Adrenal gland (tissue), 5 donors: ENCODE measurements around the gene FNBP1.

ENCODE experiments used
- POLR2A ChIP-seq, 2 donors: fragments of 450-650 bp; IDR thresholded peaks; one replicate each; pipeline ENCODE4 v1.6.1; 2017; ENCODE audit warnings: antibody characterized with exemption in 2 of 2, mild to moderate bottlenecking in 2 of 2, moderate library complexity in 1 of 2
- TF ChIP-seq, protein P1 (sequence below), 6 experiments: fragments of 450-650 bp in 4 of 6; fragments of 200-600 bp in 2 of 6; sonication (generic) in 1 of 6; IDR thresholded peaks; 1 replicate in 5 of 6; 2 replicates in 1 of 6; pipeline versions ENCODE4 v1.5.1 to v1.8.0; 2016 to 2021; ENCODE audit warnings: antibody characterized with exemption in 6 of 6, mild to moderate bottlenecking in 2 of 6, moderate library complexity in 1 of 6
- donor health status: DM: no; HTN: no; CAD: no.

DNA sequence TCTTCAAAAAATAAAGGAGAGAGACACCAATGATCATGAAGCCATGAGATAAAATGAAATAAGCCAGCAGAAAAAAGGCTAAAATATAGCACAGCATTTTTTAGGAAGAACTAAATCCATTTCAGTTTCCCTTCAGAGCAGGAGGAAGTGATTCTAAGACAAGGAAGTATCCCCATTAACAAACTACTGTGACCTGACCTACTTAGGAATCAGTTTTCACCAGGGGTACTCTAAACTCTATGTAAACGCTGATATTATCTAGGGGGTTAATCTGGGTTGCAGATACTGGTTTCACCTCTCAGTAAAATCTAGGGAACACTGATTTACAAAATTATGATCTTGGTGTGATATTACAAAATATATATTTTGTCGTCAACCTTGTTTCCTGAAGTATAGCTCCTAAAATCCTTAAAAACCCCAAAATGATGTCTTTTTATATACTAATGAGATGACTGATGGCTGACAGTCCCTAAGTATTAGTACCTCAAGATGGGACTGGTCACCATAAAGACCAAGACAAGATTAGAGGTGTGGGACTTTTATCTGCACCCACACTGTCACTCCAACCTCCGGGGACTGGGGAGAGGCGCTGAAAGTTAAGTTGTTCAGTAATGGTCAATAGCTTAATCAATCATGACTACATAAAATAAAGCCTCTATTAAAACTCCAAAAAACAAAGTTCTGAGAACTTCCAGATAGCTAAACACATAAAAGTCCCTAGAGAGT, 2.9 kb upstream of the FNBP1 start:
- TF ChIP-seq, protein P1, sequence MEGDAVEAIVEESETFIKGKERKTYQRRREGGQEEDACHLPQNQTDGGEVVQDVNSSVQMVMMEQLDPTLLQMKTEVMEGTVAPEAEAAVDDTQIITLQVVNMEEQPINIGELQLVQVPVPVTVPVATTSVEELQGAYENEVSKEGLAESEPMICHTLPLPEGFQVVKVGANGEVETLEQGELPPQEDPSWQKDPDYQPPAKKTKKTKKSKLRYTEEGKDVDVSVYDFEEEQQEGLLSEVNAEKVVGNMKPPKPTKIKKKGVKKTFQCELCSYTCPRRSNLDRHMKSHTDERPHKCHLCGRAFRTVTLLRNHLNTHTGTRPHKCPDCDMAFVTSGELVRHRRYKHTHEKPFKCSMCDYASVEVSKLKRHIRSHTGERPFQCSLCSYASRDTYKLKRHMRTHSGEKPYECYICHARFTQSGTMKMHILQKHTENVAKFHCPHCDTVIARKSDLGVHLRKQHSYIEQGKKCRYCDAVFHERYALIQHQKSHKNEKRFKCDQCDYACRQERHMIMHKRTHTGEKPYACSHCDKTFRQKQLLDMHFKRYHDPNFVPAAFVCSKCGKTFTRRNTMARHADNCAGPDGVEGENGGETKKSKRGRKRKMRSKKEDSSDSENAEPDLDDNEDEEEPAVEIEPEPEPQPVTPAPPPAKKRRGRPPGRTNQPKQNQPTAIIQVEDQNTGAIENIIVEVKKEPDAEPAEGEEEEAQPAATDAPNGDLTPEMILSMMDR (IDR thresholded peaks at IDR 0.05), result no peak
- TF ChIP-seq POLR2A (IDR thresholded peaks at IDR 0.05), result no peak
